Kidney tubule cell (primary cell): ENCODE results near the gene OR8G1.
"Not testable (repeated sequence)": the region's sequence is repeated elsewhere in the genome, so short reads cannot be mapped to it uniquely, and the experiment has no call there.

Experiments used
- DNase-seq: peaks from one replicate; pipeline ENCODE4 v3.0.0-alpha.2; 2018; ENCODE audit warnings: low spot score

OR8G1 gene, protein sequence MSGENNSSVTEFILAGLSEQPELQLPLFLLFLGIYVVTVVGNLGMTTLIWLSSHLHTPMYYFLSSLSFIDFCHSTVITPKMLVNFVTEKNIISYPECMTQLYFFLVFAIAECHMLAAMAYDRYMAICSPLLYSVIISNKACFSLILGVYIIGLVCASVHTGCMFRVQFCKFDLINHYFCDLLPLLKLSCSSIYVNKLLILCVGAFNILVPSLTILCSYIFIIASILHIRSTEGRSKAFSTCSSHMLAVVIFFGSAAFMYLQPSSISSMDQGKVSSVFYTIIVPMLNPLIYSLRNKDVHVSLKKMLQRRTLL

GRCh38 chr11:124240621-124241397 lies at the start of gene OR8G1:
Gene OR8G1 (plus strand): TSS chr11:124241095. CDS start chr11:124249676, 8,581 bp downstream.
- no peak for DNase-seq

- DNase-seq = no peak
Measured at GRCh38 chr11:124193221-124194010, 47.5 kb upstream of the OR8G1 start.

DNA sequence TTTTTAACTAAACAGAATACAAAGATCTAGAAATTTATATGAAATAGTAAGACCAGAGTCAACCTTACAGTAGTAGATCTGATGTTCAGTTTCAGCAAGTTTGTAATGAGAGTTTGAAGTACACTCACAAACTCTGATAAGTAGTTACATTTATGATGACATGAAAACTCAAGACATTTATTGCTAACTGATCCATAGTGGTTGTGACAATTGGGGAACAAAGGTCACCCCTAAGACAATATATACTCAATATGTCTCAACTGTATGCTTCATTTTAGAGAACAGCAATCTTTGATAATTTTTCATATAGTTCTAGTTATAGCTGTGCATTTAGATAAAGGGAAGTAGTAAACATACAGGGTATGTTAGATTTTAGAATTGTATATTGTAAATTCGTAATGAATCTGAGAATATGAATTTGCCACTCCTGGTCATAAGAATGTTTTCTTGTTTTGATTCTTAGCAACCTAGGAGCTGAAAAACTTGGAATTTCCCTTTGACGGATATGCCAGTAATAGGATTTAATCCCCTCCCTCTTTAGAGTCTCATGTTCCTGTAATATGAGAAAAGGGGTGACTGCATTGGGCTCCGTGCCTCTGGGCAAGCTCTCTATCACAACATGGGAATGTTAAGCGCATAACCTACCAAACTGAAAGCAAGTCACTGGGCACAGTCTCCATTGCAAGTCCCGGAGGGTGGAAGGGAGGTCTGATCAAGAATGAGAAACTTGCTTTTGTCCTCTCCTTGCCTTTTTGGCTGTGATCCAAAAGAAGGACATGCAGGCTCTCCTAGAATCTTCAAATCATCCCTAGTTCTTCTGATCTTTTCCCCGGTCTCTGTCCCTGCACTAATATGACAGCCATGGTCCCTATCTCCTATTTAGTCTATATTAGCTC lies 46.4 kb upstream of the OR8G1 start:
- no peak for DNase-seq

DNA sequence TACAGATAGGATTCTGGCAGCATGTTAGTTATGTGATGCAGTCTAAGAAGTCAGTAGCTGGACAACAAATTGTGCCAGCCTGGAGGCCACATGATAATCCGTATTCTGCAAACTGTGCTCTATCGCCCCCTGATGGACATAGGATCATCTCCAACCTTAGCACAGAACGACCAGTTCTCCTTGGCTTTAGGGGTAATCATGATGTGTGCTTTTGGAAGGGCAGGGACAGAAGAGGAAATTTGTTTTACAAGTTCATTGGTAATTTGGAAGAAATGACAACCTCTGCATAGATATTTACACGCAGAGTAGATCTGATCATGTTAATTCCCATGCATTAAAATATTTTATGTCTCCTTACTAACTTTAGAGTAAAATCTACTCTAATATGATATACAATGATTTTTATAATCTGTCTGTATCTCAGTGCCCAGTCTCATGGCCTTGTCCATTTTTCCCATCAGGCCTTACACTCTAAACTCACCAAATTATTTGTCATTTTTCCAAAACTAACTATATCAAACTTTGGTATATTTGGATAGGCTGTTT lies 45.6 kb upstream of the OR8G1 start:
- DNase-seq = peak; percentile 62

- no peak for DNase-seq
Measured at GRCh38 chr11:124197999-124198398, 42.9 kb upstream of the OR8G1 start.

GRCh38 chr11:124198897-124199296 lies 42.0 kb upstream of the OR8G1 start:
- peak; percentile 56 for DNase-seq

GRCh38 chr11:124199702-124200101 lies 41.2 kb upstream of the OR8G1 start:
- DNase-seq = peak; percentile 22

- no peak for DNase-seq
Measured at GRCh38 chr11:124200671-124201070, 40.2 kb upstream of the OR8G1 start.

DNA sequence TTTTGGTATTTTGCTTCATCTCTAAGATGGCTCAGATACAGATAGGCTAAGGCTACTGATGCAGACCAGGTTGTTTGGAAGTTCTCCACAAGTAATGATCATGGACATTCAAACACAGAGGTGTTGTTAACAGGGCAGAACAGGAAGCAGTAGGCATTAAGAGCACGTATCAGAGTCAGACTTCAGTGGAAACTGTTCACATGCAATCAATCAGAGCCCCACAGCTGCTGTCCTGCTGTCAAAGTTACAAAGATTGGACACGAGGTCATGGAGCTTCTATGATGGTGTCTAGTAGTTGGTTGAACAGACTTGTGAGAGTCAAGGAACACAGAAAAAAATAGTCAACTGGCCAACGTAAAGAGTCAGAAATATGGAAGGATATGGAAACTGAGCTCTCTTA lies 37.9 kb upstream of the OR8G1 start:
- no peak for DNase-seq

DNA sequence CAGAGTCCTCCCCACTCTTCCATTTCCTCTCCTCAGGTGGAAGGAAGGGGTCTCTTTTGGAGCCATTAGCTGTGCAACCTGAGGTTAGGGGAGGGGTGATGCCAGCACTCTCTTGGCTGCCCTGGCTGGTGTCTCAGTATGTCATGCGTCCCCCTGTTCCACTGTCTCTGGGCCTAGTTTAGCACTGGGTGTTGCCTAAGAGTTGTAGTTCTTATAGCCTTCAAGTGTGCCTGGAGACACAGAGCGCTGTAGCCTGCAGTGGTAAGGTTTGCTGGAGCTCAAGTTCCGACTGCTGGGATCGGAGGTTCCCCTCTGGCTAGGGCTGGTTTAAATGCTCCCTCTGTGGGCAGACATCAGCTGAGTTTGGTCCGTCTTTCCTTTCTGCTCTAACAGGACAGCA lies 36.9 kb upstream of the OR8G1 start:
- DNase-seq = no peak

GRCh38 chr11:124207102-124207792 lies 33.6 kb upstream of the OR8G1 start:
- DNase-seq = no peak

DNA sequence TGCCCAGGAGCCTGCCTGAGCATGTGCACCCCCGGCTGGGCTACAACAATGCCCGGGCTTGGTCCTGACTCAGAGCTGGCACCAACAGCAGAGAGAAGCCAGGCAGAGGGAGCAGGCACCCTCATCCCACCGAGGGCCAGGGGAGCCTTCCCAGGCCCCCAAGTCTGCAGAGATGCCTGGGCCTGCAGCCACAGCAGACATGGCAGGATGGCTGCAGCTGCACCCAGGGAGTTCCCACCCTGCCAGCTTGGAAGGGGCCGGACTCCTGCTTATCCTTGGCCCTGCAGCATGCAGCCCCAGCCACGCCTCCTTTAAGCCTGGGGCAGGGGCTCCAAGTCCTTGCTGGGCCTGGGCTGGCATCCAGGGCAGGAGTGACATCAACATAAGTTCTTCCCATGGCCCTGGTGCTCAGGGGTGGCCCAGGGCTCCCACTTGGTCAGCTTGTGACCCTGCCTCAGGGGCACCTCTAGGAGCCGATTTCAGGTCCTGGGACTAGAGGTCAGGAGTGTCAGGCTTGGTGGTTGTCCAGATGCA lies 31.0 kb upstream of the OR8G1 start:
- no peak for DNase-seq

DNA sequence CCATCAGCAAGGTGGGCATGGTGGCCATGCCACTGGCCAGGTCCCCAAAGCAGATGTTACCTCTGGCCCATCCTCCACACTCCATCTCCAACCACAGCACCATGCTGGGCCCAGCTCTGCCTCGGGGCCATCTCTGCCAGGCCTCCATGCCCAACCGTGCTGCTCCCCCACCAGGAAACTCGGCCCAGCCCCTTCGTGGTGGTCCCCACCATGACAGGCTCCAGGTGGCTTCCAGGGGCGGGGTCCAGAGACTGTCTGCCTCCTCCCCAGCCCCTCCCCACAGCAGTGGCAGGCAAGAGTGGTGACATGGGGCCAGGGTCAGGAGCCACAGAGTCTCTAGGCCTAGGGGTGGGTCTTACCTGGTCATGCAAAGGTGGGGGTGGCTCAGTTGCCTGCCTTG lies 30.5 kb upstream of the OR8G1 start:
- no peak for DNase-seq

DNA sequence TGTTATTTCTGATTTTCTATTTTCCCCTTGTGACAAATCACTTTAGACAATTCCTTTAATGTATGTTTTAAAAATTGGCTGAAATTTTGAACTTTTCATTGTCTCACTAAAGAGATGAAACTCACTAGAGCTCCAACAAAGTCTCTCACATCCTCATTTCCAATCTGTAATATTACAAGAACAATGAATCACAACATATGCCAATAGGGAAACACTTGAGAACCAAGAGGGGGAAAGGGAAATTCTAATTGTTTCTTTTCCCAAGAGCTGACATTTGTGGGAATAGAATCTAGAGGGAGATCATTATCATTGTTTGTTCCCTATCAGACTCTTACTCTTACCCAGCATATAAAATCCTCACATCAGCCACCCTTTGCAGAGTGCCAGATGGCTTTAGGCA lies 29.6 kb upstream of the OR8G1 start:
- DNase-seq = no peak

- no peak for DNase-seq
Measured at GRCh38 chr11:124214027-124214426, 26.9 kb upstream of the OR8G1 start.

GRCh38 chr11:124219126-124219525 lies 21.8 kb upstream of the OR8G1 start:
- no peak for DNase-seq

DNA sequence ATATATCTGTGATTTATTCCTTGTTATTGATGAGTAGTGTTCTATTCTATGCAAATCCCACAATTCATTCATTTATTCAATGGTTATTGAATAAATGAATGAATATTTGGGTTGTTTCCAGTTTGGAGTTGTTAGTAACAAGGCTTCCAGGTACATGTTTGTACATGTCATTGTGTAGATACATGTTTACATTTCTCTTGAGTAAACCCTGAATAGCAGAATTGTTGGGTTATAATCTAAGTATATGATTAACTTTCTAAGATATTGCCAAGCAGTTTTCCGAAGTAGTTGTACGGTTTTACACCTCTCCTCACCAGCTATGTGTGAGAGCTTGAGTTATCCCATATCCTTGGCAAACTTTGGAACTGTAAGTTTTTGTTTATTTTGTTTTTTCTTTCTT lies 18.5 kb upstream of the OR8G1 start:
- DNase-seq = no peak

GRCh38 chr11:124224618-124225423 lies 16.1 kb upstream of the OR8G1 start:
- not testable (repeated sequence) for DNase-seq

DNA sequence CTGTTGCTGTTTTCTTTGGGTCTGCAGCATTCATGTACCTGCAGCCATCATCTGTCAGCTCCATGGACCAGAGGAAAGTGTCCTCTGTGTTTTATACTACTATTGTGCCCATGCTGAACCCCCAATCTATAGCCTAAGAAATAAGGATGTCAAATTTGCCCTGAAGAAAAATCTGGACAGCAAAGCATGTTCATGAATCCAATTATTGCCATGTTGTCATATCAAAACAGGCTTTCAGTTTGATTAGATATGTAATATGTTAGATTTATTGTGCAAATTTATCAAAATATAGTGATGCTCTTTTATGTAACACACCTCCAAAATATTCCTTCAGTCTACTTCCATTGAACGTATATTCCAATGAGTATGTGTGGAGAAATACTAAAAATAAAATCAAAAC lies 15.4 kb upstream of the OR8G1 start:
- no peak for DNase-seq

DNA sequence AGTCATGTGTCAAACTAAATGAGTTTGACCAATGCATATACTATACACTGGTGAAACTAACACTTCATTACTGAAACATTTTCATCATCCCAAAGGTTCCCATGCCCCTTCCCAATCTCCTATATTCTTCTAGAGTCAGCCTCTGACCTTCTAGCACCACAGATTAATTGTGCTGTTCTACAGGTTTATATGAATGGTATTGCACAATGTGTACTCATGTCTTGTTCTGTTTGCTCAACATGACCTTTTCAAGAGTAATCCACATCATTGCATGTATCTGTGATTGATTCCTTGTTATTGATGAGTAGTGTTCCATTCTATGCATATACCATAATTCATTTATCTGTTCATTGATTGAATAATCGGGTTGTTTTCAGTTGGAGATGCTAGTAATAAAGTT lies 7.5 kb upstream of the OR8G1 start:
- DNase-seq = no peak
